H9 (cell line): ENCODE measurements around the gene CARD11. TPM values are rescaled to one million over a fixed set of nuclear protein-coding genes. Genes with fewer than 3 reads are reported as not detected.

ENCODE experiments used
- DNase-seq: peaks from one replicate; pipeline ENCODE4 v3.0.0-alpha.2; 2017
- H2AFZ ChIP-seq: one replicate; pipeline ENCODE4 v1.6.1; 2013; ENCODE audit warnings: mild to moderate bottlenecking, low read length, control low read depth, moderate library complexity
- H2AK5ac ChIP-seq: 2 replicates; pipeline ENCODE4 v1.6.1; 2013; ENCODE audit warnings: low read length, control low read depth, mixed read lengths; ENCODE audit not compliant: insufficient read length
- H2BK120ac ChIP-seq: one replicate; pipeline ENCODE4 v1.6.1; 2013; ENCODE audit warnings: low read depth, mild to moderate bottlenecking, low read length, control low read depth, inconsistent platforms; ENCODE audit not compliant: poor library complexity, severe bottlenecking
- H2BK12ac ChIP-seq: 2 replicates; pipeline ENCODE4 v1.6.1; 2013; ENCODE audit warnings: low read length, control low read depth, mixed read lengths, low read depth; ENCODE audit not compliant: insufficient read length
- H2BK15ac ChIP-seq: 2 replicates; pipeline ENCODE4 v1.6.1; 2013; ENCODE audit warnings: low read depth, low read length, control low read depth
- H2BK20ac ChIP-seq: one replicate; pipeline ENCODE4 v1.6.1; 2013; ENCODE audit warnings: low read depth, mild to moderate bottlenecking, low read length, control low read depth, inconsistent platforms; ENCODE audit not compliant: poor library complexity, severe bottlenecking
- H2BK5ac ChIP-seq: 2 replicates; pipeline ENCODE4 v1.6.1; 2013; ENCODE audit warnings: low read length, control low read depth, mixed read lengths; ENCODE audit not compliant: insufficient read length
- H3K14ac ChIP-seq: 2 replicates; pipeline ENCODE4 v1.6.1; 2013; ENCODE audit warnings: low read length, control low read depth; ENCODE audit not compliant: insufficient read depth
- H3K18ac ChIP-seq: 2 replicates; pipeline ENCODE4 v1.6.1; 2013; ENCODE audit warnings: low read depth, mild to moderate bottlenecking, mixed read lengths, low read length, control low read depth; ENCODE audit not compliant: insufficient read length
- H3K23ac ChIP-seq: 2 replicates; pipeline ENCODE4 v1.6.1; 2013; ENCODE audit warnings: low read length, control low read depth, mixed read lengths, low read depth; ENCODE audit not compliant: insufficient read length
- H3K23me2 ChIP-seq: 2 replicates; pipeline ENCODE4 v1.6.1; 2013; ENCODE audit warnings: low read depth, mild to moderate bottlenecking, mixed read lengths, low read length, control low read depth; ENCODE audit not compliant: insufficient read length, poor library complexity, severe bottlenecking
- H3K27ac ChIP-seq: 2 replicates; pipeline ENCODE4 v1.5.1; 2013; ENCODE audit warnings: low read length, control low read depth, mixed read lengths, low read depth; ENCODE audit not compliant: insufficient read length
- H3K27me3 ChIP-seq: 2 replicates; pipeline ENCODE4 v1.6.1; 2013; ENCODE audit warnings: low read length, control low read depth, inconsistent platforms; ENCODE audit not compliant: insufficient read depth
- H3K4ac ChIP-seq: 2 replicates; pipeline ENCODE4 v1.6.1; 2013; ENCODE audit warnings: low read depth, mild to moderate bottlenecking, control low read depth, inconsistent platforms, low read length, moderate library complexity
- H3K4me1 ChIP-seq: 2 replicates; pipeline ENCODE4 v1.6.1; 2013; ENCODE audit warnings: low read length, control low read depth, inconsistent platforms; ENCODE audit not compliant: insufficient read depth
- H3K4me2 ChIP-seq: 2 replicates; pipeline ENCODE4 v1.6.1; 2013; ENCODE audit warnings: low read length, control low read depth, mixed read lengths; ENCODE audit not compliant: insufficient read length, insufficient read depth
- H3K56ac ChIP-seq: 2 replicates; pipeline ENCODE4 v1.6.1; 2013; ENCODE audit warnings: low read depth, mild to moderate bottlenecking, mixed read lengths, low read length, control low read depth; ENCODE audit not compliant: insufficient read length
- H3K79me1 ChIP-seq: 2 replicates; pipeline ENCODE4 v1.6.1; 2013; ENCODE audit warnings: low read depth, mild to moderate bottlenecking, moderate library complexity, low read length, control low read depth, inconsistent platforms; ENCODE audit not compliant: insufficient read depth, poor library complexity, severe bottlenecking
- H3K79me2 ChIP-seq: 2 replicates; pipeline ENCODE4 v1.6.1; 2013; ENCODE audit warnings: low read length, control low read depth, inconsistent platforms; ENCODE audit not compliant: insufficient read depth
- H3K9ac ChIP-seq: 2 replicates; pipeline ENCODE4 v1.6.1; 2013; ENCODE audit warnings: low read length, control low read depth, mixed read lengths; ENCODE audit not compliant: insufficient read length; ENCODE audit errors: extremely low read depth
- H3K9me3 ChIP-seq: one replicate; pipeline ENCODE4 v1.6.1; 2013; ENCODE audit warnings: low read depth, low read length, inconsistent platforms; ENCODE audit not compliant: control insufficient read depth
- H3T11ph ChIP-seq: one replicate; pipeline ENCODE4 v1.6.1; 2013; ENCODE audit warnings: mild to moderate bottlenecking, low read length, control low read depth, inconsistent platforms
- H4K20me1 ChIP-seq: one replicate; pipeline ENCODE4 v1.6.1; 2013; ENCODE audit not compliant: control insufficient read depth, insufficient read length, insufficient read depth
- H4K5ac ChIP-seq: 2 replicates; pipeline ENCODE4 v1.6.1; 2013; ENCODE audit warnings: low read depth, mild to moderate bottlenecking, mixed read lengths, low read length, control low read depth; ENCODE audit not compliant: insufficient read length
- H4K8ac ChIP-seq: replicated peaks from 2 replicates; pipeline ENCODE4 v1.6.1; 2013; ENCODE audit warnings: low read length, control low read depth, mixed read lengths, low read depth; ENCODE audit not compliant: insufficient read length
- H4K91ac ChIP-seq: 2 replicates; pipeline ENCODE4 v1.6.1; 2013; ENCODE audit warnings: low read depth, mild to moderate bottlenecking, moderate library complexity, mixed read lengths, low read length, control low read depth; ENCODE audit not compliant: insufficient read length
- H3K27ac Mint-ChIP-seq, 3 experiments: 2 replicates in 2 of 3; 3 replicates in 1 of 3; pipeline ENCODE4 v1.8.0; 2020 to 2021; ENCODE audit warnings: mixed read lengths in 3 of 3, mild to moderate bottlenecking in 1 of 3, moderate library complexity in 1 of 3
- H3K27me3 Mint-ChIP-seq: 2 replicates; pipeline ENCODE4 v1.8.0; 2021; ENCODE audit warnings: low read depth, mild to moderate bottlenecking, moderate library complexity, mixed read lengths
- H3K36me3 Mint-ChIP-seq, 3 experiments: 2 replicates in 2 of 3; 3 replicates in 1 of 3; pipeline ENCODE4 v1.8.0; 2020 to 2021; ENCODE audit warnings: low read depth in 3 of 3, mixed read lengths in 3 of 3; ENCODE audit not compliant: insufficient read depth in 1 of 3
- H3K4me1 Mint-ChIP-seq, 2 experiments: 2 replicates each; pipeline ENCODE4 v1.8.0; 2020; ENCODE audit warnings: mixed read lengths in 2 of 2
- H3K4me3 Mint-ChIP-seq, 2 experiments: 2 replicates in 1 of 2; 3 replicates in 1 of 2; pipeline ENCODE4 v1.8.0; 2020 to 2021; ENCODE audit warnings: mild to moderate bottlenecking in 2 of 2, mixed read lengths in 2 of 2, moderate library complexity in 1 of 2
- H3K9me3 Mint-ChIP-seq, 2 experiments: 2 replicates in 1 of 2; 3 replicates in 1 of 2; pipeline ENCODE4 v1.8.0; 2020; ENCODE audit warnings: mild to moderate bottlenecking in 2 of 2, mixed read lengths in 2 of 2, moderate library complexity in 1 of 2
- WGBS: extraction: QIAGEN DNeasy Blood & Tissue Kit; methylation state at CpG from one replicate; pipeline ENCODE4 v1.1.7; 2013; ENCODE audit warnings: missing lambda C conversion rate, low lambda C conversion rate, mixed read lengths; ENCODE audit not compliant: insufficient read length; ENCODE audit errors: extremely low coverage; 5-methylcytosine and 5-hydroxymethylcytosine counted together
- total RNA-seq: library from RNA; stranded (reverse); gene quantifications from 2 replicates; pipeline ENCODE4 v1.2.1, GENCODE V29; 2021
- TF ChIP-seq, protein P1 (sequence below): fragments of 200-600 bp; sonication (generic); conservative IDR thresholded peaks from 3 replicates; pipeline ENCODE4 v1.8.0; 2021; ENCODE audit warnings: antibody characterized with exemption, mild to moderate bottlenecking

CARD11 gene
- total RNA-seq, 1 experiment from 2014 or later = 20.0 TPM

GRCh38 chr7:2934211-2934731 is 109.4 kb downstream of the CARD11 start:
- Histone ChIP-seq H4K20me1 (no peaks in the 10 kb centered on the region), H3K18ac (no peak overlapping the region), H2AFZ (no peak overlapping the region), H3K9ac (no peak overlapping the region), H2BK12ac (no peak overlapping the region), H3K27me3 (no peaks in the 10 kb centered on the region), H3K27ac (no peak overlapping the region), H3K56ac (no peak overlapping the region), H3K4me2 (no peak overlapping the region), H3K23me2 (no peaks in the 10 kb centered on the region), H3K79me2 (no peaks in the 10 kb centered on the region), H3K4ac (no peak overlapping the region), H3K4me1 (no peaks in the 10 kb centered on the region), H2BK20ac (no peak overlapping the region), H2BK15ac (no peak overlapping the region), H3K14ac (no peak overlapping the region), H2BK5ac (no peak overlapping the region), H3K23ac (no peak overlapping the region), H4K5ac (no peak overlapping the region), H2AK5ac (no peak overlapping the region), H3K9me3 (no peaks in the 10 kb centered on the region), H4K91ac (no peak overlapping the region), H3T11ph (no peak overlapping the region), H3K79me1 (no peaks in the 10 kb centered on the region), H4K8ac (no peak overlapping the region), H2BK120ac (no peak overlapping the region)
- Mint-ChIP-seq H3K36me3 (peaks cover 0 to 15% (median under 1%) of the 10 kb centered on the region in 3 experiments; a peak in 4 of 7 replicates), H3K9me3 (no peaks in the 10 kb centered on the region), H3K4me1 (peaks cover 3 to 9% of the 10 kb centered on the region in 2 experiments), H3K27me3 (no peaks in the 10 kb centered on the region), H3K4me3 (no peak overlapping the region), H3K27ac (no peak overlapping the region)
- no CpG with 5 or more reads among the region's 15 CpGs for WGBS
- DNase-seq = peak; percentile 37
- TF ChIP-seq, protein P1, sequence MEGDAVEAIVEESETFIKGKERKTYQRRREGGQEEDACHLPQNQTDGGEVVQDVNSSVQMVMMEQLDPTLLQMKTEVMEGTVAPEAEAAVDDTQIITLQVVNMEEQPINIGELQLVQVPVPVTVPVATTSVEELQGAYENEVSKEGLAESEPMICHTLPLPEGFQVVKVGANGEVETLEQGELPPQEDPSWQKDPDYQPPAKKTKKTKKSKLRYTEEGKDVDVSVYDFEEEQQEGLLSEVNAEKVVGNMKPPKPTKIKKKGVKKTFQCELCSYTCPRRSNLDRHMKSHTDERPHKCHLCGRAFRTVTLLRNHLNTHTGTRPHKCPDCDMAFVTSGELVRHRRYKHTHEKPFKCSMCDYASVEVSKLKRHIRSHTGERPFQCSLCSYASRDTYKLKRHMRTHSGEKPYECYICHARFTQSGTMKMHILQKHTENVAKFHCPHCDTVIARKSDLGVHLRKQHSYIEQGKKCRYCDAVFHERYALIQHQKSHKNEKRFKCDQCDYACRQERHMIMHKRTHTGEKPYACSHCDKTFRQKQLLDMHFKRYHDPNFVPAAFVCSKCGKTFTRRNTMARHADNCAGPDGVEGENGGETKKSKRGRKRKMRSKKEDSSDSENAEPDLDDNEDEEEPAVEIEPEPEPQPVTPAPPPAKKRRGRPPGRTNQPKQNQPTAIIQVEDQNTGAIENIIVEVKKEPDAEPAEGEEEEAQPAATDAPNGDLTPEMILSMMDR = peak; percentile 36
